Type B pancreatic cell (in vitro differentiated cells): Measurements from ENCODE around the gene WDR1. TPM values are rescaled to one million over a fixed set of nuclear protein-coding genes. Genes with fewer than 3 reads are reported as not detected.

Source experiments
- DNase-seq: peaks from one replicate; pipeline ENCODE4 v3.0.0; 2021; ENCODE audit warnings: mixed read lengths; ENCODE audit not compliant: unreplicated experiment; ENCODE audit errors: extremely low spot score
- H3K27ac Mint-ChIP-seq: 2 replicates; pipeline ENCODE4 v1.8.0; 2021; ENCODE audit warnings: mild to moderate bottlenecking, mixed read lengths
- H3K27me3 Mint-ChIP-seq: 2 replicates; pipeline ENCODE4 v1.8.0; 2021; ENCODE audit warnings: mixed read lengths
- H3K36me3 Mint-ChIP-seq: 2 replicates; pipeline ENCODE4 v1.8.0; 2021; ENCODE audit warnings: mixed read lengths
- H3K4me1 Mint-ChIP-seq: one replicate; pipeline ENCODE4 v1.8.0; 2021; ENCODE audit warnings: mixed read lengths; ENCODE audit not compliant: unreplicated experiment
- H3K4me3 Mint-ChIP-seq: 2 replicates; pipeline ENCODE4 v1.8.0; 2021; ENCODE audit warnings: mild to moderate bottlenecking, mixed read lengths
- H3K9me3 Mint-ChIP-seq: 2 replicates; pipeline ENCODE4 v1.8.0; 2021; ENCODE audit warnings: mixed read lengths
- CTCF ChIP-seq: fragments of 200-600 bp; sonication (generic); conservative IDR thresholded peaks from 2 replicates; pipeline ENCODE4 v1.5.0; 2021; ENCODE audit warnings: antibody characterized with exemption, mild to moderate bottlenecking
- total RNA-seq: library from RNA; stranded (reverse); gene quantifications from 2 replicates; pipeline ENCODE4 v1.2.1, GENCODE V29; 2021; ENCODE audit warnings: low replicate concordance

WDR1 gene
- total RNA-seq, 1 donor from 2014 or later, result 227 TPM

DNA sequence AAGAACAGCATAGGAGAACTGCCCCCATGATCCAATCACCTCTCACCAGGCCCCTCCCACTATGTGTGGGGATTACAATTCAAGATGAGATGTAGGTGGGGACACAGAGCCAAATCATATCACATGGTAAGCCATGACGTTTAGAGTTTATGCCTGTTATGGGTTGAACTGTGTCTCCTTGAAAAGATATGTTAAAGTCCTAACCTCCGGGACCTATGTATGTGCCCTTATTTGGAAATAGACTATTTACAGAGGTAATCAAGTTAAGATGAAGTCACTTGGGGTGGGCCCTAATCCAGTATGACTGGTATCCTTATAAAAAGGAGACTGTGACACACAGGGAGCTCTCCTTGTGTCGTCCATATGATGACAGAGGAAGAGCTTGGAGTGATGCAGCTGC lies 70.1 kb downstream of the WDR1 start:
- Mint-ChIP-seq H3K27ac (no peak overlapping the region), H3K4me1 (peaks cover 18% of the 10 kb centered on the region), H3K36me3 (peaks cover 6% of the 10 kb centered on the region), H3K9me3 (peaks cover 13% of the 10 kb centered on the region), H3K4me3 (no peak overlapping the region), H3K27me3 (peaks cover 35% of the 10 kb centered on the region)
- no peak for TF ChIP-seq CTCF
- no peak for DNase-seq

GRCh38 chr4:10045481-10045880 lies 71.1 kb downstream of the WDR1 start:
- TF ChIP-seq CTCF, result no peak
- Mint-ChIP-seq H3K9me3 (peaks cover 13% of the 10 kb centered on the region), H3K27me3 (peaks cover 34% of the 10 kb centered on the region), H3K4me3 (no peak overlapping the region), H3K36me3 (peaks cover 6% of the 10 kb centered on the region), H3K4me1 (peaks cover 11% of the 10 kb centered on the region), H3K27ac (no peak overlapping the region)
- DNase-seq, result no peak

DNA sequence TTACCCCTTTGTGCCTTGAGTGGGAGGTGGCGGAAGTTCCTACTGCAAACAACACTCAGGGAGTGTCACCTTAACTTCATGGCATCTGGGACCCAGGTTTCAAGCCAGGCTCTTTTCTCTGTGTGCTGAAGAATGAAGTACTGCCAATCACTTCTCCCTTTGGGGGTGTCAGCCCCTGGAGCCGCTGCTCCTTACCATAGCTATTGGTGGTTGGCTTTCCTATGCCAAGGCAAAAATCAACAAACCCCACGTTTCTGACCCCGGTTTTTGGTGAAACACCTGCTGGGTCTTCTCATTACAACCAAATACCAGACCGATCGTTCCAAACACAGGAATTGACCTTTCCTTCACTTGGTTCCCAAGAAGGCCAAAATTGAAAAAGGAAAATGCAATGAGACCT lies 75.6 kb downstream of the WDR1 start:
- no peaks in the 10 kb centered on the region for H3K4me1 Mint-ChIP-seq
- no peak for TF ChIP-seq CTCF
- no peak overlapping the region for H3K4me3 Mint-ChIP-seq
- H3K36me3 Mint-ChIP-seq, result peaks cover 6% of the 10 kb centered on the region
- peaks cover 29% of the 10 kb centered on the region for H3K27me3 Mint-ChIP-seq
- DNase-seq, result no peak
- H3K9me3 Mint-ChIP-seq, result peaks cover 8% of the 10 kb centered on the region
- no peak overlapping the region for H3K27ac Mint-ChIP-seq

GRCh38 chr4:10040049-10040892 lies 76.3 kb downstream of the WDR1 start:
- TF ChIP-seq CTCF, result no peak
- H3K36me3 Mint-ChIP-seq, result peaks cover 6% of the 10 kb centered on the region
- no peak overlapping the region for H3K27ac Mint-ChIP-seq
- no peak for DNase-seq
- H3K9me3 Mint-ChIP-seq, result peaks cover 8% of the 10 kb centered on the region
- no peak overlapping the region for H3K4me3 Mint-ChIP-seq
- H3K27me3 Mint-ChIP-seq, result peaks cover 30% of the 10 kb centered on the region
- no peaks in the 10 kb centered on the region for H3K4me1 Mint-ChIP-seq

- Mint-ChIP-seq H3K4me3 (no peak overlapping the region), H3K27ac (no peak overlapping the region), H3K9me3 (no peaks in the 10 kb centered on the region), H3K4me1 (peaks cover 23% of the 10 kb centered on the region), H3K27me3 (peaks cover 35% of the 10 kb centered on the region), H3K36me3 (no peaks in the 10 kb centered on the region)
- DNase-seq, result no peak
- TF ChIP-seq CTCF, result no peak
Measured at GRCh38 chr4:10036807-10037342, 79.7 kb downstream of the WDR1 start.
